Upper lobe of right lung (tissue), 1 donor: ENCODE measurements around the gene DNAH8. TPM values are rescaled to one million over a fixed set of nuclear protein-coding genes. Genes with fewer than 3 reads are reported as not detected.

Experiments used
- ATAC-seq: fragments of 200-7000 bp; cut with Tn5 transposase; one replicate; pipeline ENCODE4 v1.9.1; 2020; ENCODE audit warnings: mild to moderate bottlenecking, moderate library complexity
- DNase-seq: peaks from one replicate; pipeline ENCODE4 v3.0.0-alpha.2; 2020
- H3K27ac ChIP-seq: fragments of 200-600 bp; one replicate; pipeline ENCODE4 v1.8.0; 2022
- H3K27me3 ChIP-seq: fragments of 200-600 bp; one replicate; pipeline ENCODE4 v1.8.0; 2022; ENCODE audit warnings: mild to moderate bottlenecking
- H3K36me3 ChIP-seq: fragments of 200-600 bp; one replicate; pipeline ENCODE4 v1.8.0; 2022
- H3K4me1 ChIP-seq: fragments of 200-600 bp; one replicate; pipeline ENCODE4 v1.8.0; 2022
- H3K4me3 ChIP-seq: fragments of 200-600 bp; one replicate; pipeline ENCODE4 v1.8.0; 2022; ENCODE audit warnings: mild to moderate bottlenecking
- H3K9me3 ChIP-seq: fragments of 200-600 bp; one replicate; pipeline ENCODE4 v1.8.0; 2022
- CTCF ChIP-seq: fragments of 200-600 bp; IDR thresholded peaks from one replicate; pipeline ENCODE4 v1.8.0; 2022; ENCODE audit warnings: antibody characterized with exemption
- intact Hi-C: fragments of 100-400 bp; cut with DNase I; formaldehyde crosslinking; loops from one replicate; pipeline ENCODE4 v1.11.0; 2022
- total RNA-seq: library from RNA; stranded (reverse); fragmentation: NEBNext Ultra II Directional; extraction: Animal tissue kit (Norgen Biotek cat#: 25700); gene quantifications from one replicate; pipeline ENCODE4 v1.2.1, GENCODE V29; 2021
- donor health status: DM: no; HTN: yes; CAD: no; lungs with severe emphysema.

DNAH8 gene
- total RNA-seq, 1 donor from 2014 or later: 0.17 TPM

- intact Hi-C loops: no loop called here
- Histone ChIP-seq H3K27me3 (peaks cover 40% of the 10 kb centered on the region), H3K36me3 (no peaks in the 10 kb centered on the region), H3K9me3 (no peaks in the 10 kb centered on the region), H3K27ac (no peak overlapping the region), H3K4me1 (peaks cover 6% of the 10 kb centered on the region), H3K4me3 (no peak overlapping the region)
- ATAC-seq (no peak), DNase-seq (no peak)
- TF ChIP-seq CTCF: no peak
Measured at GRCh38 chr6:39047434-39048327, 332.6 kb downstream of the DNAH8 start.

- H3K4me3 ChIP-seq: peak within 1 kb of the TSS; percentile 36
- TF ChIP-seq CTCF: no peak
- DNase-seq: no peak
- peaks cover 40% of the 10 kb centered on the region for H3K27me3 ChIP-seq
- no peaks in the 10 kb centered on the region for H3K9me3 ChIP-seq
- H3K4me1 ChIP-seq: peaks cover 6% of the 10 kb centered on the region
- peak; percentile 35 for ATAC-seq
- no peaks in the 10 kb centered on the region for H3K36me3 ChIP-seq
- no peak within 1 kb of the TSS for H3K27ac ChIP-seq
- intact Hi-C loops: no loop called here
Measured at GRCh38 chr6:39048481-39049399, 333.6 kb downstream of the DNAH8 start, which contains the start of gene GLP1R. Gene GLP1R, plus strand, starts transcription at chr6:39048781. Its CDS starts 60 bp downstream, at chr6:39048841.

GRCh38 chr6:39049575-39050283 is 334.6 kb downstream of the DNAH8 start:
- Histone ChIP-seq H3K27me3 (peaks cover 40% of the 10 kb centered on the region), H3K4me1 (peaks cover 6% of the 10 kb centered on the region), H3K9me3 (no peaks in the 10 kb centered on the region), H3K27ac (no peak overlapping the region), H3K4me3 (no peak overlapping the region), H3K36me3 (no peaks in the 10 kb centered on the region)
- TF ChIP-seq CTCF: no peak
- intact Hi-C loops: no loop called here
- DNase-seq: peak; percentile 57
- ATAC-seq: no peak

- Histone ChIP-seq H3K27ac (no peak overlapping the region), H3K36me3 (no peaks in the 10 kb centered on the region), H3K4me3 (no peak overlapping the region), H3K4me1 (peaks cover 6% of the 10 kb centered on the region), H3K27me3 (peaks cover 40% of the 10 kb centered on the region), H3K9me3 (no peaks in the 10 kb centered on the region)
- intact Hi-C loops: no loop called here
- ATAC-seq (no peak), DNase-seq (no peak)
- no peak for TF ChIP-seq CTCF
Measured at GRCh38 chr6:39050453-39051112, 335.5 kb downstream of the DNAH8 start.
